ENCODE measurements around the gene NOXA1.
A peak's percentile ranks its signal among the peaks of the same experiment; 100 is the strongest.

The NOXA1 gene

GRCh38 chr9:137394866-137395665 lies 28.1 kb upstream of the NOXA1 start:
- H3K36me3 ChIP-seq: peaks cover 20% of the 10 kb centered on the region; the same call in 1 of the 2 replicates
- no peak for TF ChIP-seq Cebpa-rat (IDR thresholded peaks at IDR 0.05)
- H3K27ac ChIP-seq: peak overlapping the region; percentile 70
- H3K27me3 ChIP-seq: no peaks in the 10 kb centered on the region
- peaks cover 18% of the 10 kb centered on the region for H4K20me1 ChIP-seq
- H3K9ac ChIP-seq: no peak overlapping the region; the same call in 1 of the 2 replicates
- peak overlapping the region; percentile 95 for H3K4me2 ChIP-seq
- H3K4me3 ChIP-seq: no peak overlapping the region
- H3K4me1 ChIP-seq: peaks cover 97% of the 10 kb centered on the region
- peaks cover 28% of the 10 kb centered on the region for H3K9me3 ChIP-seq

DNA sequence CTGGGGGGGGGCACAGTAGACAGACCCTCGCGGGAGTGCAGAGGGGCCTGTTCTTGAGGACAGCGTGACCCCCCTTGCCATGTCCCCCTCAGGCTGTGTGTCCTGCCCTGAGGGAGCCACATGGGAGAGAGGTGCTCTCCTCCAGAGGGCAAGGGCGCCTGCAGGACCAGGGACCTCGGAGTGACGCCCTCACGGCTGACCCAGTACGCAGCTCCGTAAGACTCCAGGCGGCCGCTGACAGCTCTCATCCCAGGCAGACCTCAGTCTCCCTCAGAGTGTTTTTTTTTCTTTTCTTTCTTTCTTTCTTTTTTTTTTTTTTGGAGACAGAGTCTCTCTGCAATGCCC lies 27.6 kb upstream of the NOXA1 start:
- H3K4me3 ChIP-seq: no peak overlapping the region
- peaks cover 20% of the 10 kb centered on the region; the same call in 1 of the 2 replicates for H3K36me3 ChIP-seq
- no peak overlapping the region for H3K9ac ChIP-seq

DNA sequence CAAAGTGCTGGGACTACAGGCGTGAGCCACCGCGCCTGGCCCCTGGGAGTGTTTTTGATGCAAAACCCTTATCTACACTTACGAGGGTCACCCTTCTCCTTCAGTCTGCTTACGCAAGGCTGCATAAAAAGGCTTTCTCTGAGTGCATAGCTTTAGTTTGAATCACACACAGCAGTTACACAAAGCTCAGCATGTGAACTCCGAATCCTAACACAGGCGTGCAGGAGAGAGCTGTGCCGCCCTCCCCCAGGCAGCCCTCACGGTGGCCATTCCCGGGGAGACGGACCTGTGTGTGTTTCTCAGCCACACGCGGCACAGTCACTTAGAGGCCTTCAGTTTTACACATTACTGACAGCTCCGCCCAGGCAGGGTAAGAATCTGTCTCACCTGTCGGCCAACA lies 27.0 kb upstream of the NOXA1 start:
- TF ChIP-seq Cebpa-rat (IDR thresholded peaks at IDR 0.05): no peak

More for the DNA sequence above, 27.6 kb upstream of the NOXA1 start:
- Histone ChIP-seq H3K27ac (no peak overlapping the region), H3K9me3 (peaks cover 28% of the 10 kb centered on the region), H3K4me2 (no peak overlapping the region; the same call in 1 of the 2 replicates), H4K20me1 (peaks cover 18% of the 10 kb centered on the region), H3K27me3 (no peaks in the 10 kb centered on the region), H3K4me1 (peaks cover 97% of the 10 kb centered on the region)
- no peak for TF ChIP-seq Cebpa-rat (IDR thresholded peaks at IDR 0.05)

DNA sequence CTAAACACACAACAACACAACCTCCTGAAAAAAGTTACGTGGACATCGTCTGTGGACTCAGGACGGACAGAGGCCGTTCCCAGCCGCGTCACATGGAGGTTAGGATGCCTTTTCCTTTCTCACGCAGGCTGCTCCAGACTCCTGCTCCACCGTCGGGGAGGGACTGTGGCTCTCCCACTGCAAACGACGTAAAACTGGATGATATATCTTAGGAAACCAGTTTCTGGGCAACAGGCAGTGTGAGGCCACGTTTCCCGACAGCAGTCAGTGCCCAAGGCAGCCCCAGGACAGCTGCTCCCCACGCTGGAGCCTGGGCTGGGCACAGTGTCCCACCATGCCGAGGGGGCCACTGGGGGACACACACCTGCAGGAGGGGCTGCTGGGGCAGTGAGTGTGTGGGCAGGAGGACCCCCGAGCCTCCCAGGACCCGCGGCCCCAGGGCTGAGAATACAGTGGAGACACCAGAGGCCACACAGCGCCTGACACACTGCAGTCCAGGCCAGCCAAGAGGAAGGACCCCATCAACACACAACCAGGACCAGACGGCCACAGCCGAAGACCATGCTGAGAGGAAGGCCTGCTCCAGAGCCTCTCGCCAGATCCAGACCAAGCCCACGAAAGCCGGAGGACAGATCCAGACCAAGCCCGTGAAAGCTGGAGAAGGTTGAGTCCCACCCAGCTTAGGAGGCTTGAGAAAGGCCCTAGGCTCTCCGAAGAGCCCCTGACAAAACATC lies 26.4 kb upstream of the NOXA1 start:
- H4K20me1 ChIP-seq: peaks cover 18% of the 10 kb centered on the region

More for the DNA sequence above, 27.0 kb upstream of the NOXA1 start:
- H3K9me3 ChIP-seq: peaks cover 34% of the 10 kb centered on the region
- peaks cover 18% of the 10 kb centered on the region for H4K20me1 ChIP-seq
- H3K27ac ChIP-seq: no peak overlapping the region
- H3K9ac ChIP-seq: no peak overlapping the region
- no peak overlapping the region for H3K4me3 ChIP-seq
- H3K4me2 ChIP-seq: no peak overlapping the region; the same call in 1 of the 2 replicates
- peaks cover 20% of the 10 kb centered on the region; the same call in 1 of the 2 replicates for H3K36me3 ChIP-seq
- H3K4me1 ChIP-seq: peaks cover 96% of the 10 kb centered on the region
- H3K27me3 ChIP-seq: no peaks in the 10 kb centered on the region

DNA sequence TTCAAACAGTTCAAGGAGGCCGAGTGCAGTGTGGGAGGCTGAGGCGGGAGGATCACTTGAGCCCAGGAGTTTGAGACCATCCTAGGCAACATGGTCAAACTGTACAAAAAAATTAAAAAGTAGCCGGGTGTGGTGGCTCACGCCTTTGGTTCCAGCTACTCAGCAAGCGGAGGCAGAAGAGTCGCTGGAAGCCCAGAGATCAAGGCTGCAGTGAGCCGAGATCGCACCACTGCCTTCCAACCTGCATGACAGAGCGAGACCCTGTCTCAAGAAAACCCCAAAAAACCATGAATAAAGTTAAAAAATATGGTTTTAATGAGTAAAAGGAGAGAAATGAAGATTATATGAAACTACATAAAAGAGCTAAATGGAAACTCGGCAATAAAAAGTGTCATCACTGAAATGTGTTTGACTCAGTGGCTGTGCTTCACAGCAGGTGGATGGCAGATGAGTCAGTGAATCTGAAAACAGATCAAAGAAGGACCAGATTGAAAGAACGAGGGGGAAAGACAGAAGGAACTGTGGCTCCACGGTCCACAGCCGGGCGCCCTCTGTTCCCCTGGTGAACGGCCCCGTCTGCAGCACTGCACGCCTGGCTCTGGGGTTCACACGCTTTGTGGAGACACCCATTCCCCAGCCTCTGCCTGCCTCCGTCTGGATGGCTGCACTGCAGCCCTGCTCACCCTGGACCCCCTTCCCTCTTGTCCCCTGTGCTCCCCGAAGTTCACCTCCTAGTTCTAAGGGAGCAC lies 25.3 kb upstream of the NOXA1 start:
- peaks cover 18% of the 10 kb centered on the region for H4K20me1 ChIP-seq
- no peak overlapping the region for H3K9ac ChIP-seq
- TF ChIP-seq Cebpa-rat (IDR thresholded peaks at IDR 0.05): no peak
- H3K27ac ChIP-seq: no peak overlapping the region
- no peak overlapping the region for H3K4me3 ChIP-seq
- H3K9me3 ChIP-seq: peaks cover 50% of the 10 kb centered on the region
- no peaks in the 10 kb centered on the region for H3K27me3 ChIP-seq
- H3K4me1 ChIP-seq: peaks cover 80% of the 10 kb centered on the region
- peaks cover 29% of the 10 kb centered on the region for H3K36me3 ChIP-seq
- H3K4me2 ChIP-seq: peak overlapping the region; percentile 82

More for the DNA sequence above, 26.4 kb upstream of the NOXA1 start:
- H3K36me3 ChIP-seq: peaks cover 25% of the 10 kb centered on the region
- TF ChIP-seq Cebpa-rat (IDR thresholded peaks at IDR 0.05): no peak
- H3K27me3 ChIP-seq: no peaks in the 10 kb centered on the region
- no peak overlapping the region for H3K9ac ChIP-seq
- peaks cover 90% of the 10 kb centered on the region for H3K4me1 ChIP-seq
- H3K9me3 ChIP-seq: peaks cover 39% of the 10 kb centered on the region
- no peak overlapping the region for H3K27ac ChIP-seq
- no peak overlapping the region for H3K4me2 ChIP-seq
- H3K4me3 ChIP-seq: no peak overlapping the region

DNA sequence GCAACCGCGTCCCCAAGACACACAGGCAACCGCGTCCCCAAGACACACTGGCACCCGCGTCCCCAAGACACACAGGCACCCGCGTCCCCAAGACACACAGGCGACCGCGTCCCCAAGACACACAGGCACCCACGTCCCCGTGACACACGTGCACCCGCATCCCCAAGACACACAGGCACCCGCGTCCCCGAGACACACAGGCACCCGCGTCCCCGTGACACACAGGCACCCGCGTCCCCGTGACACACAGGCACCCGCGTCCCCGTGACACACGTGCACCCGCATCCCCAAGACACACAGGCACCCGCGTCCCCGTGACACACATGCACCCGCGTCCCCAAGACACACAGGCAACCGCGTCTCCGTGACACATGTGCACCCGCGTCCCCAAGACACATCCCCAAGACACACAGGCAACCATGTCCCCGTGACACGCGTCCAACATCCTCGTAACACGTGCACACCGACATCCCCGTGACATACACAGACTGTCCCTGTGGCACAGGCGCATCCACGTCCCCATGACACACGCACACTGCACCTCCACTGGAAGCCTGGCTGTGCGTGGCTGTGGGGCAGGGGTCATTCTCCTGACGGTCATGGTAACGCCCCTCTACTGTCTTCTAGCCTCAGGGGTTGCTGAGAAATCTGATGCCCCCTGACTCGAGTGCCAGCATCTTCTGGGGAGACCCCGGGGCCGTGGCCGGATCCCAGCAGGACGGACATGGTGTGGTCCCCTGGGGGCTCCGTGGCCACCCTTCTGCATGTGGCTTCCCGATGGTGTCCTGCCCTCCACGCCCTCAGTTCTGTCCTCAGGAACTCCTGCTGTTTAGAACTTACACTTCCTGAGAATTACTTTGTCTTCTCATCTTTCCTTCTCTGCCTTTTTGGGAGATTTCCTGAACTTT lies 24.4 kb upstream of the NOXA1 start:
- Histone ChIP-seq H3K4me1 (peaks cover 70% of the 10 kb centered on the region), H4K20me1 (peaks cover 18% of the 10 kb centered on the region), H3K9me3 (peaks cover 58% of the 10 kb centered on the region), H3K4me3 (no peak overlapping the region), H3K27me3 (no peaks in the 10 kb centered on the region), H3K9ac (no peak overlapping the region), H3K4me2 (peak overlapping the region; percentile 82), H3K36me3 (peaks cover 37% of the 10 kb centered on the region), H3K27ac (peak overlapping the region; percentile 44; the same call in 1 of the 2 replicates)
- TF ChIP-seq Cebpa-rat (IDR thresholded peaks at IDR 0.05): no peak

DNA sequence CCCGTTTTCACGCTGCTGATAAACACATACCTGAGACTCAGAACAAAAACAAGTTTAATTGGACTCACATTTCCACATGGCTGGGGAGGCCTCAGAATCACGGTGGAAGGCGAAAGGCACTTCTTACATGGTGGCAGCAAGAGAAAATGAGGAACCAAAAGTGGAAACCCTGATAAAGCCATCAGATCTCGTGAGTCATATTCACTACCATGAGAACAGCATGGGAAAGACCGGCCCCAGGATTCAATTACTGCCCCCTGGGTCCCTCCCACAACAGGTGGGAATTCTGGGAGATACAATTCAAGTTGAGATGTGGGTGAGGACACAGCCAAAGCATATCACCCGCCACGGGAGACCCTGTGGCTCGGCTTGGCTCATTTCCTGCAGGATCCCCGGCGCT lies 20.4 kb upstream of the NOXA1 start:
- no peak for TF ChIP-seq Cebpa-rat (IDR thresholded peaks at IDR 0.05)
- H4K20me1 ChIP-seq: peaks cover 44% of the 10 kb centered on the region
- H3K27me3 ChIP-seq: peaks cover 15% of the 10 kb centered on the region; the same call in 1 of the 2 replicates
- H3K9ac ChIP-seq: no peak overlapping the region
- peaks cover 44% of the 10 kb centered on the region for H3K9me3 ChIP-seq
- no peak overlapping the region for H3K4me2 ChIP-seq
- H3K36me3 ChIP-seq: peaks cover 29% of the 10 kb centered on the region
- H3K4me3 ChIP-seq: no peak overlapping the region
- peaks cover 55% of the 10 kb centered on the region for H3K4me1 ChIP-seq
- no peak overlapping the region for H3K27ac ChIP-seq

GRCh38 chr9:137403269-137403668 lies 19.9 kb upstream of the NOXA1 start:
- H3K27me3 ChIP-seq: peaks cover 18% of the 10 kb centered on the region; the same call in 1 of the 2 replicates
- H3K9me3 ChIP-seq: peaks cover 38% of the 10 kb centered on the region
- no peak overlapping the region for H3K4me3 ChIP-seq
- H3K27ac ChIP-seq: no peak overlapping the region
- H3K4me2 ChIP-seq: no peak overlapping the region
- H3K36me3 ChIP-seq: peaks cover 29% of the 10 kb centered on the region
- peaks cover 47% of the 10 kb centered on the region for H4K20me1 ChIP-seq
- peaks cover 55% of the 10 kb centered on the region for H3K4me1 ChIP-seq
- no peak overlapping the region for H3K9ac ChIP-seq
- TF ChIP-seq Cebpa-rat (IDR thresholded peaks at IDR 0.05): no peak

Data from BLaER1 (cell line).